HL-60 (cell line): ENCODE measurements around the gene CLDN9.
A peak's percentile ranks its signal among the peaks of the same experiment; 100 is the strongest.

Experiments used
- DNase-seq, 2 experiments: peaks; one replicate each; pipeline ENCODE4 v3.0.0-alpha.2; 2010 to 2020; ENCODE audit warnings: low read depth in 1 of 2, low spot score in 1 of 2
- H3K27ac ChIP-seq: fragments of 250-450 bp; sonication (Bioruptor Pico); replicated peaks from 2 replicates; pipeline ENCODE4 v1.5.1; 2020; ENCODE audit warnings: mild to moderate bottlenecking, moderate library complexity
- H3K27me3 ChIP-seq: fragments of 250-450 bp; sonication (Bioruptor Pico); 2 replicates; pipeline ENCODE4 v1.5.1; 2021; ENCODE audit warnings: mild to moderate bottlenecking, moderate library complexity; ENCODE audit not compliant: insufficient read depth, poor library complexity, severe bottlenecking
- H3K4me3 ChIP-seq: replicated peaks from 2 replicates; pipeline ENCODE4 v1.5.1; 2011; ENCODE audit warnings: mild to moderate bottlenecking, control low read depth, low read length; ENCODE audit not compliant: insufficient read depth
- CTCF ChIP-seq: IDR thresholded peaks from one replicate; pipeline ENCODE4 v1.5.1; 2011; ENCODE audit warnings: low read length, control low read depth, inconsistent platforms; ENCODE audit not compliant: insufficient read depth
- GABPA ChIP-seq: IDR thresholded peaks from 2 replicates; pipeline ENCODE4 v1.6.1; 2012; ENCODE audit warnings: low read depth
- POLR2AphosphoS5 ChIP-seq: IDR thresholded peaks from 2 replicates; pipeline ENCODE4 v1.6.1; 2012; ENCODE audit warnings: low read depth
- REST ChIP-seq: IDR thresholded peaks from 2 replicates; pipeline ENCODE4 v1.6.1; 2012; ENCODE audit warnings: low read depth; ENCODE audit not compliant: insufficient replicate concordance
- SPI1 ChIP-seq: IDR thresholded peaks from 2 replicates; pipeline ENCODE4 v1.6.1; 2012; ENCODE audit warnings: low read depth, mild to moderate bottlenecking, borderline replicate concordance

Gene CLDN9

GRCh38 chr16:2969545-2970521 lies 42.9 kb upstream of the CLDN9 start:
- peak in 1 of 2 experiments; percentile 88 for DNase-seq
- peak overlapping the region; percentile 87 for H3K4me3 ChIP-seq
- H3K27me3 ChIP-seq: no peaks in the 10 kb centered on the region
- peak overlapping the region; percentile 91 for H3K27ac ChIP-seq
- TF ChIP-seq POLR2AphosphoS5 (peak; percentile 40; the same call in 1 of the 2 replicates), SPI1 (no peak), GABPA (0 out of 2 replicates have a peak, but pooled peaks have one; percentile 24), CTCF (peak; percentile 26)

GRCh38 chr16:2970563-2970962 lies 42.2 kb upstream of the CLDN9 start:
- Histone ChIP-seq H3K27ac (peak overlapping the region; percentile 91), H3K27me3 (no peaks in the 10 kb centered on the region), H3K4me3 (peak overlapping the region; percentile 87)
- no peak for DNase-seq
- no peak for TF ChIP-seq POLR2AphosphoS5
- TF ChIP-seq REST: no peak
- no peak for TF ChIP-seq GABPA
- no peak for TF ChIP-seq CTCF
- no peak for TF ChIP-seq SPI1

- TF ChIP-seq REST (no peak), SPI1 (no peak), POLR2AphosphoS5 (peak; percentile 62)
- no peak overlapping the region for H3K4me3 ChIP-seq
- DNase-seq: no peak
- H3K27me3 ChIP-seq: no peaks in the 10 kb centered on the region
- no peak overlapping the region for H3K27ac ChIP-seq
Observed at GRCh38 chr16:2971134-2971984, 41.4 kb upstream of the CLDN9 start.
